GM12873 (cell line): ENCODE measurements around the gene MRPS5.

Source experiments
- CTCF ChIP-seq: IDR thresholded peaks from 2 replicates; pipeline ENCODE4 v1.5.1; 2012; ENCODE audit warnings: low read depth, mild to moderate bottlenecking, moderate library complexity, low read length, control low read depth; ENCODE audit not compliant: insufficient read depth; ENCODE audit errors: missing control alignments

MRPS5 gene

GRCh38 chr2:95113464-95113863 lies 8.1 kb downstream of the MRPS5 start:
- no peak for TF ChIP-seq CTCF

GRCh38 chr2:95110395-95110794 lies 11.2 kb downstream of the MRPS5 start:
- no peak for TF ChIP-seq CTCF

GRCh38 chr2:95109260-95109659 lies 12.3 kb downstream of the MRPS5 start:
- TF ChIP-seq CTCF, result no peak

- no peak for TF ChIP-seq CTCF
Observed at GRCh38 chr2:95106081-95106480, 15.5 kb downstream of the MRPS5 start.

GRCh38 chr2:95104606-95105005 lies 17.0 kb downstream of the MRPS5 start:
- no peak for TF ChIP-seq CTCF

GRCh38 chr2:95099910-95100309 lies 21.7 kb downstream of the MRPS5 start:
- TF ChIP-seq CTCF, result no peak

GRCh38 chr2:95091885-95092555 lies 29.6 kb downstream of the MRPS5 start:
- TF ChIP-seq CTCF, result no peak
